Stimulated activated CD8-positive, alpha-beta memory T cell treated with anti-CD3 and anti-CD28 coated beads, Interleukin-4, amount 100 ng/mL, for 4 hours (primary cell): ENCODE measurements around the gene DGKH.

Experiments used
- DNase-seq, 2 donors: peaks; one replicate each; pipeline ENCODE4 v3.0.0-alpha.2; 2020; ENCODE audit warnings: low read depth in 2 of 2, low spot score in 1 of 2

The DGKH gene

GRCh38 chr13:42048342-42048683 lies at the start of gene DGKH:
TSS of gene DGKH (plus strand) at chr13:42048648. CDS start at chr13:42048774, 126 bp downstream.
- no peak for DNase-seq

DNA sequence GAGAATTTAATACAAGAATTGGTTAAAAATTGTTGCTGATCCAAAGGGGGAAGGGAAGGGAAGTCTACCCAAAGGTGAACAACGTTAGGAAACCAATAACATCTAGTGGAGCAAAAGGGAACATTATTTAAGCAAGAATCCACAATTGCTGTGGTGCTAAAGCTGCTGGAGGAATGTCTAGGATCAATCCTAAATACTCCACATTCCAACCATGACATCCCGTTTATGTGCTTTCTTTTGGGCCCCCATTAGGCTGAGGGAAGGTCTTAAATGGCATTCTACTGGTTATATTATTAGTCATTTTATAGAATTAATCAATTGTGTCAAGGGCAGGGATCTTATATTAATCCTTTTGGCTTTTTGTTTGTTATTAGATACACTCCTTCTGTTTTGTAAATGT lies 47.6 kb upstream of the DGKH start:
- no peak for DNase-seq

- no peak for DNase-seq
Measured at GRCh38 chr13:42001580-42001979, 46.9 kb upstream of the DGKH start.

GRCh38 chr13:42002066-42002465 lies 46.4 kb upstream of the DGKH start:
- DNase-seq: no peak

DNA sequence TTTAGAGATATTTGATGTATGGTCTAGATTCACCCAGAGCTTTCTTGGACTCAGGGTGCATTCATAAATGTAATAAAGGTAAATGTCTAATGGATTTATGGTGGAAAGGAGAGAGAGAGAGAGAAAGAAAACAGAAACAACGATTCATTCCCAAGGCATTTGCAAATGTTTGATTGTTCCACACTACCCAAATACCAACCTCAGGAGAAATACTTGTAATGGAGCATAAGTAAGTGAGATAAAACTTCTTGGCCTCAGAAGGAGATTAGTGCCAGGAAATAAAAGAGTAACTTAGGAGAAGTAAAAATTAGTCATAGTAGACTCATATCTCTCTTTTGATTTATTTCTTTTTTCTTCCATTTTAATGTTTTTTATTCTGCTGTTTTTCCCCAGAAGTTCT lies 40.6 kb upstream of the DGKH start:
- DNase-seq: no peak

- DNase-seq: no peak
Measured at GRCh38 chr13:42009057-42009456, 39.4 kb upstream of the DGKH start.

DNA sequence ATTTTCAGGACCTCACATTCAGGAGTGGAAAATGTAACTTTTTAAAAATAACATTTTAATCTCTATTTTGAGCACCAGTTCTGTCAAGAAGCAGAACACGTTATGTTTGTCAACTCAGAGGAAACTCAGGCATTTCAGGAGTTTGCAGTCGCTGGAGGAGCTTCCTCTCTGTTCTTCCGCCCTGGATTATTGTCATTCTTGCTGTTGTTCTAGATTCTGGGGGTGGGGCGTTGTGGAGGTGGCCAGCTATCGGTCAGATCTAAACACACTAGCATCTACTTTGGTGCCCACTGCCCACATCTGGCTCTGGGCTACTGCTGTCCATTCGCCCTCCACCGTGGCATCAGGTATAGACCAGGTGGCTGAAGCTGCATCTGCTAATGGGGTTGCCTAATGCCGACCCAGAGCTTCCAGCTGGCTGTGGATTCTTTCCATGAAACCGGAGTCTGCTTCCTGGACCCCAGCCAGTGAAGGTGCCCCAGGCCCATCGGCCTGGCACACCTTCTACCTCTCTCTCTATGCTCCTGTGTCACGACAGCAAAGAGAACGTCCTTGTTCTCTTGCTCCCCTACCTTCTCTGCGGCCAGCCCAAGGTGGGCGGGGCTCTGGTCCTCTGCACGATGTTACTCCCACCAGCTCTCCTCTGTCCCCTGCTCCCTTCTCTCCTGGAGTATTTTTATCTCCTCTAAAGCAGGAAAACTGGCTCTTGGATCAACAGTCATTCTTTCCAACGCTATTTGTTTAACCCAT lies 36.7 kb upstream of the DGKH start:
- DNase-seq: no peak

DNA sequence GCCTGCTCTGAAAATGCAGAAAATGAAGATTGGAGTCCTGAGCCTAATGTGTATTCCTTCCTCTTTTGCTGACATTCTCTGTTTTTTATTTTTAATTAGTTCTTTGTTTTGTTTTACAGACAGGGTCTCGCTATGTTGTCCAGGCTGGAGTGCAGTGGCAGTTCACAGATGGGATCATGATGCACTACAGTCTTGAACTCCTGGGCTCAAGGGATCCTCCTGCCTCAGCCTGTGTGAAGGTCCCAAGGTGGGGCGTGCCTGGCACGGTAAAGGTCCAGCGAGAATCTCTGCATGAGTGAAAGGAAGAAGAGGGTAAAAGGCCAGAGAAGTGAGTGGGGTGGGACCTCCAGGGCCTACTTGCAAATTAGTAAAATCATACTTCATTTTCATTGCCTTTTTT lies 34.3 kb upstream of the DGKH start:
- DNase-seq: no peak

DNA sequence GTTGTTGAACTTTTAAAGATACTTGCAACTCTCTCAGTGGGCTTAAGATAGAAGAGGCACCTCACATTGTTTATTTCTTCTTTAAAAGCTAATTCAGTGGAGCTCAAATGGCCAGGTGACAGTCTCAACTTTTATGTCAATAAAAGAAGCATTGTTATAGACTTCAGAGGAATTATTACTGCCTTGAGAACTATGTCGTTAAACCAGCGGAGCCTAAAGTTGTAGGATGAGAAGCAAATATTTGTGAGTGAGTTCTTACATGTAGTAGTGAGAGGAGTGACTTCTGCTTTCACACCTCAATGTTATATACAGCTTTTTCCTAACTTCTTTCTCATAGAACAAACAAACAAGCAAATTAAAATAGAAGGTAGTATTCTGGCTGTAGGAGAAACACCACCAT lies 31.2 kb upstream of the DGKH start:
- DNase-seq: no peak

GRCh38 chr13:42021851-42022250 lies 26.6 kb upstream of the DGKH start:
- DNase-seq: no peak

DNA sequence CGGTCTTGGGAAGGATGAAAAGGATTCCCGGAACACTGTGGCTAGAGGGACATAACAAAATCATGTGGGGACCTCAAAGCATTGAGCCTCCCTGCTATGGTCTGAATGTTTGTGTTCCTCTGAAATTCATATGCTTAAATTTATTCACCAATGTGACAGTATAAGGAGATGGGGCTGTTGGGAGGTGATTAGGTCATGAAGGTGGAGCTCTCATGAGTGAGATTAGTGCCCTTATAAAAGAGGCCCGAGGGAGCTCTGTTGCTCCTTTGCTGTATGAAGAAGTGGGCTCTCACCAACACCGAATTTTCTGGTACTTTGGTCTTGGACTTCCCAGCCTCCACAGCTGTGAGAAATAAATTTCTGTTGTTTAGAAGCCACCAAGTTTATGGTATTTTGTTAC lies 26.1 kb upstream of the DGKH start:
- no peak for DNase-seq

DNA sequence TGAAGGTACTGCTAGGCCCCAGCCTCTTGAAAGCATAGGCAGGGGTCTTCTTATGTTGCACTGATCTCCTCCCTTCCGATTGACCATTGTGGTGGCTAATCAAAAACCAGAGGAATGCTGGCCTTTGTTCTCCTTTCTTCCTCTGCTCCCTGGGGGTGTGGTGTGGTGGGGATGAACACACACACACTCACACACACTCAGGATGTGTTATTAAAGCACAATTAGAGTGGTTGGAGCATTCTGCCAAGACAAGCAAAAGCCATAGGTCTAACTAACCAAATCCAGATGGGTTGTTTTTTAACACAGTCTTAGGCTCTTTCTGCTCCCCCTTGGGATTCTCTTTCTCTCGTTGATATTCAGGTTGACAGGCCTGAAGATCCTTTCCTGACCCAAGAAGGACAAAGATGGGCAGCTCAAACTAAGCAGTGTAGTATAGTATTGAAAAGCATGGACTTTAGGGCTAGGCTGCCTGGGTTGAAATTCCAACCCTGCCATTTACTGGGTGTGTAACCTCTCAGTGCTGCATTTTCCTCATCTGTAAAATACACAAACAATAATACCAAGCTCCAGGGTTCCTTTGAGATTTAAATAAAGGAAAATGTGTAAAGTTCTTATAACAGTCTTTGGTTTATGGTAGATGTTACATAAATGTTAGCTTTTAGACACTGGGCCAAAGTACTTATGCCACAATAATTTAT lies 25.5 kb upstream of the DGKH start:
- DNase-seq: no peak

DNA sequence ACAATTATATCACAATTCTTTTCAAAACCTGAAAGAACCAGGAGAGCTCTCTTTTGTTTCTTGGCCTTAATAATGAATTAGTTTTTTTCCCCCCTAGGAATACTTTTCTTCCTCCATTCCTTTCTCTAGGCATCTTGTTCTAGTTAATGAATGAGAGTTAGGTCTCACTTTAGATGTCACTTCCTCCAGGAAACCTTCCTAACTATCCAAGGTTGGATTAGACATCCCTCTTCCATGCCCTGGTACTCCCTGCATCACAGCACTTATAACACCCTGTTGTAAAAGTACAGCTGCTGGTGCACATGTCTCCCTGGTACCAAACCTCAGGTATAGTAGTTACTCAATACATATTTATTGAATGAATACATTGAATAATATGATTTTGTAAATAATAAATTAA lies 21.2 kb upstream of the DGKH start:
- no peak for DNase-seq

DNA sequence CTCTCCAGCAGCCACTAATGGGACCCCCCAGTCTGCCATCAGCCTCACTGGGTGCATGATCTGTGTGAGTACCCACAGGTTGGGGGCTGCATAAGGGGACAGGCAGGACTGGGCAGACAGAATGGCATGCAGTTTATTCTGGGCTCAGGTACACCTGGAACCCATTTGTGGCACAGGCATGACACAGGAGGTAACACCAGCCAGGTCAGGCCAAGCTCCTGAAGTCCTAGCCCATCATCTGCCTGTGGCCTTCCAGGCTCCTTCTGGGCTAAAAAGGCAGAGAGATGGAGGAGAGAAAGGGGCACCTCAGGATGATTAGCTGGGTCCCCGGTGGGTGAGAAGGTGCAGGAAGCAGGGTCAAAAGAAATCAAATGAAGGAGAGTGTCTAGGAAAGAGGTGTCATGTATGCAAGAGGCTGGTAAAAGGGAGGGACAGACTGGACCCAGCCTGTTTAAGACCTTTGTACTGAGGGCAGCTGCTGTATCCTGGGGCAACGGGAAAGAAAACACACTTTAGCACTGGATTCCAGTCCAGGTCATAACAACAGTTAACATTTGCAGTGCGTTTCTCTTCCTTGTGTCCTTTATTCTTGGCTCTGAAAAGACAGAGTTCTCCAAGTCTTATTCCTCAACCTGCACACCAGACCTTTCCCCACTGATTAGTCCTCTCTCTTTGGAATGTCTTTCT lies 20.2 kb upstream of the DGKH start:
- DNase-seq: no peak

DNA sequence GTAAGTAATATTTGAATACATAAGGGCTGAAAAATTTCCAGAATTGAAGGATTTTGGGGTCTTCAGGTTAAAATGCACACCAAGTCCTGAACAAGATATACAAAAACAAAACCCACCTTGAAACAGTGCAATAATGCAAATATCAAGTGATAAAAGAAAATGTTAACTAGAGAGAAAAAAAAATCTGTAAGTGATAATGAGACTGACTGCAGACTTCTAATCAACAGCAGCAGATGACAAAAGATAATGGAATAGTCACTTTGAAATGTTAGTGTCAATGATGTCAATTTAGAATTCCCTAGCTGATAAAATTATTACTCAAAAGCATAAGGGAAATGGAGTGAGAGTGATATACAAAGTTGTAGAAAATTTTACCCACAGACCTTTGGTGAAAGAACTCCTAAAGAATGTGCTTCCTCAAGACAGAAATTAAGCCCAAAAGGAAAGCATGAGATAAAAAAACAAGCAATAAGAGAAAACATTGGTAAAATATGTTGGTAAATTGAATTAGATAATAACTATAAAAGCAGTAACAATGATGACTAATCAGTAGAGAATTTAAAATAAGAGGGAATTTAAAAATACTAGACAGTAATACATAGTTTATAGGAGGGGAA lies 12.4 kb upstream of the DGKH start:
- no peak for DNase-seq

DNA sequence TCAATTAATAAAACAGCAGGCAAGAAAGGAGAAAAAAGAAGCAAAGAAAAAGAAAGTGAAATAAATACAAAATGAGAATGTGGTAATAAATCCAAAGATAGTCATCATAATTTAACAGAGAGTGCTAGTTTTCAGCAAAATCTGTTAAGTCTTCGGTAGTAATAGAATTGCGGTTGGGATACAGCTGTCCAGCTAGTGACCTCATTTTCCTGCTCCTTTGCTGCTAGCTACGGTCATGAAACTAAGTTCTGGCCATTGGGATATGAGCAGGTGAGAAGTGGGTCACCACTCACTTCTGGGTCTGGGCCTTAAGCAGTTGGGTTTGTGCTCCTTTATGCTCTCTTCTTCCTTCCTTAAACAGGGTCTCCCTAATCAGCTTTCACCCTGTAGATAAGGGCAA lies 11.7 kb upstream of the DGKH start:
- no peak for DNase-seq

DNA sequence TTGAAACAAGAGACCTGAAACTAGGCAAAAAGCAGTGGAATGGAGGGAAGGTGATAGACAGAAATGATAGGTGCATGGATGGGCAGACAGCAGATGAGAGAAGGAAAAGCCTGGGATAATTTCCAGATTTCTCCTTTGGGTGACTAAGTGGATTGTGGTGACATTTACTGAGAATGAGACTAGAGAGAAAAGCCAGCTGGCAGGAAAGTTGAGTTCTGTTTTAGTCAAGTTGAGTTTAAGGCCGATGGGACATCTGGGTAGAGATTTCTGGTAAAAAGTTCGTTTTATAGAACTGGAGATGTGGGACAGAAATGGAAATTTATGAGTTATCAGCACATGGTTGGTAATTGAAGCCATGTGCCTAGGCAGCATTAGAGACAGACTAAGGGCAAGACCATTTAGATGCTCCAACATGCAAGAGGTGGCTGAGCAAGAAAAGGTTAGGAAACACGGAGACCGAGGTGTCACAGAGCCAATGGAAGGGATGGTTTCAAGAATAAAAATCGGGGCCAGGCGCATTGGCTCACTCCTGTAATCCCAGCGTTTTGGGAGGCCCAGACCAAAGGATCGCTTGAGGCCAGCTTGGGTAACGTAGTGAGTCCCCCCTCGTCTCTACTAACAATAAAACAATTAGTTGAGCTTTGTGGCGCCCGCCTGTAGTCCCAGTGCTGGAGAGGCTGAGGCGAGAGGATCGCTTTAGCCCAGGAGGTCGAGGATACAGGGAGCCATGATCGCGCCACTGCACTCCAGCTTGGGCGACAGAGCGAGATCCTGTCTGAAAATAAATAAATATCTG lies 9.6 kb upstream of the DGKH start:
- no peak for DNase-seq

DNA sequence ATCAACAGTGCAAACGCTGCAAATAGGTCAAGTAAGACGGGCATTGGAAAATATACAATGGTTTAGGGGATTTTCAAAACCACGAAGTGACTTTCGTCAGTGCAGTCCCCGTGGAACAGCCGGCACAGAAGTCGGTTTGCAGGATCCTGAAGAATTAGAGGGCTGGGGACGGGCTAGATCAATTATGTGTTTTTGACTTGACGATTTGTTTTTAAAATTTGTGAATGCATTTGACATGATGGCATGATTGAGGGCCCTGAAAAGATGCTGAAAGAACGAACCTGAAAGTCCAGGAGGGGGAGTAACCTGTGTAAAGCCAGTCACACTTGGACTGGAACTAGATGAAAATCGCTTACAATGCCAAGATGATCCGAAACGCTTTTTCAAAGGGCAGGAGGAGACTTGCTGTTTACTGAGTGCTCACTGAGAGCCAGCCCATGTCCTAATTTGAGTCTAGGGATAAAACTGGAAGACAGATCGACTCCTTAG lies 8.9 kb upstream of the DGKH start:
- DNase-seq: no peak

DNA sequence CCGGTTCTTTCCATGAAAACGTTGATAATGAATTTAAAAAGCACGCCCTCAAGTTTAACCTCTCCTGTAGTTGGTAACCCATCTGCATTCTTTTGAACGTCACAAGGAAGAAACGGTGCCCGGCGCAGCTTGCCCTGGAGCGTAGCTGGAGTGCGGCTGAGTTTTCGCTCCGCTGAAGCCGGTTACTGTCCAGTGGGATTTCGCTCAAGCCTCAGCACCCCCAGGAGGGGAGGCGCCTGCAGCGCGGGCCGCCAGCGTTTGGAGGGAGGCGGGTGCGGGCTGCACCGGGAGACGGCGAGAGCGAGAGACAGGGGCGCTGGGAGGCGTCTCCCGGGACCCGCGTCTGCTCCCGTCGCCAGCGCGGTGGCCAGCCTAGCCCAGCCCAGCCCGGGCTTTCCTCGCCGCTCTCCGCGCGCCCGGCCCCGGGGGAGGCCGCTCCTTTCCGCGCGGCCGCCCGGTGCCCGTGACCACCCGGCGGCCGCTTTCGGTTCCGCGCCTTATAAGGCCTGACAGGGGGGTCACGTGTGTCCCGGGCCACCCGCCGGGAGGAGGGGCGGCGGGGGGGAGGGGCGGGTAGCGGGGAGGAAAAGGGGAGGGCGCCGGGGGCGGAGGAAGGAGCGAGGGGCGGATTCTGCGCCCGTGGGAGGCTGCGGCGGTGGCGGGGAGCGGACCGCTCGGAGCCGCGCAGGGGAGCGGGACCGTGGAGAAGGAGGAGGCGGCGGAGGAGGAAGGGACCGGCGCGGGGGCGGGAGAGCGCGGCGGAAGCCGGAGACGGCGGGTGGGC lies 8.3 kb upstream of the DGKH start:
- peak; percentile 78 to 84 for DNase-seq

GRCh38 chr13:42040730-42041010 lies 7.8 kb upstream of the DGKH start:
- no peak for DNase-seq
